Transverse colon (tissue), 4 donors: Measurements from ENCODE around the gene CES4A. TPM values are rescaled to one million over a fixed set of nuclear protein-coding genes. Genes with fewer than 3 reads are reported as not detected.

Source experiments
- DNase-seq: peaks from one replicate; pipeline ENCODE4 v3.0.0-alpha.2; 2019
- H3K27ac ChIP-seq, 4 donors: fragments of 200-600 bp; sonication (generic); 2 replicates each; pipeline ENCODE4 v1.5.1; 2016 to 2018; ENCODE audit warnings: inconsistent platforms in 4 of 4
- H3K27me3 ChIP-seq: fragments of 200-600 bp; sonication (generic); 2 replicates; pipeline ENCODE4 v1.5.1; 2017; ENCODE audit warnings: inconsistent platforms
- H3K36me3 ChIP-seq, 4 donors: fragments of 200-600 bp; sonication (generic); 2 replicates each; pipeline ENCODE4 v1.5.1; 2017 to 2019; ENCODE audit warnings: inconsistent platforms in 4 of 4
- H3K4me1 ChIP-seq, 4 donors: fragments of 200-600 bp; sonication (generic); 2 replicates each; pipeline ENCODE4 v1.5.1; 2017 to 2020; ENCODE audit warnings: inconsistent platforms in 4 of 4
- H3K4me3 ChIP-seq, 4 donors: fragments of 200-600 bp; sonication (generic); 1 replicate in 1 of 4; 2 replicates in 3 of 4; pipeline versions ENCODE4 v1.5.1 to v1.6.1; 2017 to 2019; ENCODE audit warnings: inconsistent platforms in 4 of 4
- H3K9me3 ChIP-seq, 2 donors: fragments of 200-600 bp; sonication (generic); 2 replicates each; pipeline ENCODE4 v1.5.1; 2017 to 2019; ENCODE audit warnings: inconsistent platforms in 2 of 2
- CTCF ChIP-seq, 5 experiments: fragments of 200-600 bp in 3 of 5; fragments of 450-650 bp in 2 of 5; sonication (generic) in 3 of 5; IDR thresholded peaks; 1 replicate in 2 of 5; 2 replicates in 3 of 5; pipeline ENCODE4 v1.5.1; 2016 to 2017; ENCODE audit warnings: antibody characterized with exemption in 5 of 5, inconsistent platforms in 3 of 5, mild to moderate bottlenecking in 2 of 5, moderate library complexity in 1 of 5
- EP300 ChIP-seq: sonication (generic); formaldehyde crosslinking; IDR thresholded peaks from one replicate; pipeline ENCODE4 v1.6.1; 2017; ENCODE audit warnings: antibody characterized with exemption, low read depth
- POLR2A ChIP-seq: fragments of 450-650 bp; IDR thresholded peaks from one replicate; pipeline ENCODE4 v1.6.1; 2016; ENCODE audit warnings: antibody characterized with exemption, mild to moderate bottlenecking, moderate library complexity
- POLR2AphosphoS5 ChIP-seq, 3 donors: sonication (generic); formaldehyde crosslinking; IDR thresholded peaks; one replicate each; pipeline ENCODE4 v1.6.1; 2016; ENCODE audit warnings: antibody characterized with exemption in 3 of 3
- WGBS, 2 donors: methylation state at CpG; one replicate each; pipeline ENCODE4 v1.1.5; 2018; ENCODE audit warnings: low coverage in 1 of 2; 5-methylcytosine and 5-hydroxymethylcytosine counted together
- in situ Hi-C, 4 donors: fragments of 200-750 bp; cut with MboI; loops; one replicate each; pipeline versions ENCODE4 v1.15.0 to v1.15.1; 2017; ENCODE audit warnings: low sequenced_read_pairs in 3 of 4, low pct_ligation_motif_present in 1 of 4, low pct_unique_long_range_greater_than_20kb in 1 of 4
- intact Hi-C: fragments of 100-400 bp; cut with DNase I; formaldehyde crosslinking; loops from one replicate; pipeline ENCODE4 v1.15.1; 2023; ENCODE audit warnings: low total_unique reads
- total RNA-seq, 4 donors: library from RNA; depleted of rRNA; stranded (reverse); fragments of >200 nt; gene quantifications; one replicate each; pipeline ENCODE4 v1.1.0, GENCODE V29; 2016

Gene CES4A
- total RNA-seq = 10 to 100 TPM in 3 of 4 donors, 1 to 10 TPM in 1; 9.7 to 24.7 (median 15.7) TPM

- in situ Hi-C loops = loop anchor here in 2 of 4 donors (10.0 to 25.0 kb wide), 2 partner anchors 107 to 174 kb away; partner anchors contain the start of genes B3GNT9 (in 1 of the 2), FBXL8 (in 1 of the 2), HSF4 (in 1 of the 2) and NOL3 (in 1 of the 2)
- Histone ChIP-seq H3K4me1 (no peaks in the 10 kb centered on the region), H3K27ac (no peak within 1 kb of the TSS), H3K4me3 (no peak within 1 kb of the TSS), H3K36me3 (no peaks in the 10 kb centered on the region), H3K9me3 (no peaks in the 10 kb centered on the region), H3K27me3 (no peaks in the 10 kb centered on the region)
- WGBS, 2 donors = 75% methylated on average over 11 of the region's 11 CpGs; no CpG with 5 or more reads in 1 of the 2 donors
- DNase-seq = no peak
- intact Hi-C loops = no loop called here
- TF ChIP-seq POLR2A = no peak
- no peak for TF ChIP-seq EP300
- TF ChIP-seq CTCF (IDR thresholded peaks at IDR 0.05) = no peak
- TF ChIP-seq POLR2AphosphoS5 (IDR thresholded peaks at IDR 0.05) = no peak
These were observed at the start of gene CES4A for GRCh38 chr16:66988197-66988788. Gene CES4A (plus strand): TSS chr16:66988589. CDS start chr16:66988773, 184 bp downstream.

GRCh38 chr16:66939366-66939765, 49.0 kb upstream of the CES4A start:
- Histone ChIP-seq H3K36me3 (peaks cover 0 to 33% (median 13%) of the 10 kb centered on the region in 4 donors), H3K27ac (no peak overlapping the region), H3K4me3 (no peak overlapping the region), H3K4me1 (peaks cover 8 to 37% (median 28%) of the 10 kb centered on the region in 4 donors), H3K27me3 (no peaks in the 10 kb centered on the region), H3K9me3 (no peaks in the 10 kb centered on the region)
- no peak for DNase-seq
- no peak for TF ChIP-seq POLR2A
- no peak for TF ChIP-seq EP300
- intact Hi-C loops = no loop called here
- in situ Hi-C loops = no loop called here

GRCh38 chr16:66940236-66940635, 48.2 kb upstream of the CES4A start:
- no peak overlapping the region for H3K27ac ChIP-seq
- H3K36me3 ChIP-seq = peaks cover 0 to 33% (median 13%) of the 10 kb centered on the region in 4 donors
- H3K4me3 ChIP-seq = no peak overlapping the region
- no peaks in the 10 kb centered on the region for H3K9me3 ChIP-seq
- H3K4me1 ChIP-seq = peaks cover 8 to 35% (median 26%) of the 10 kb centered on the region in 4 donors
- intact Hi-C loops = loop anchor here (5.0 kb wide), 1 partner anchor 1287 kb away; no protein-coding TSS in a partner anchor
- H3K27me3 ChIP-seq = no peaks in the 10 kb centered on the region
- DNase-seq = no peak
- TF ChIP-seq POLR2AphosphoS5 (IDR thresholded peaks at IDR 0.05) (no peak), CTCF (IDR thresholded peaks at IDR 0.05) (no peak), POLR2A (no peak), EP300 (no peak)
- in situ Hi-C loops = no loop called here
- WGBS, 2 donors = 94 to 100% methylated on average over 1 to 16 of the region's 16 CpGs

GRCh38 chr16:66942981-66943380, 45.4 kb upstream of the CES4A start:
- in situ Hi-C loops (no loop called here), intact Hi-C loops (loop anchor here (5.0 kb wide), 1 partner anchor 1284 kb away; no protein-coding TSS in a partner anchor)
- H3K9me3 ChIP-seq = no peaks in the 10 kb centered on the region
- TF ChIP-seq CTCF (IDR thresholded peaks at IDR 0.05) (no peak), POLR2AphosphoS5 (IDR thresholded peaks at IDR 0.05) (no peak), POLR2A (no peak), EP300 (no peak)
- H3K4me3 ChIP-seq = no peak overlapping the region
- no peak for DNase-seq
- WGBS, 2 donors = 95% methylated on average over 5 of the region's 5 CpGs; no CpG with 5 or more reads in 1 of the 2 donors
- no peaks in the 10 kb centered on the region for H3K27me3 ChIP-seq
- H3K4me1 ChIP-seq = peaks cover 6 to 12% (median 8%) of the 10 kb centered on the region in 4 donors
- H3K36me3 ChIP-seq = peaks cover 0 to 33% (median 13%) of the 10 kb centered on the region in 4 donors
- H3K27ac ChIP-seq = no peak overlapping the region
